ENCODE measurements around the gene PPP1CA.

Gene PPP1CA

GRCh38 chr11:67384851-67385366 is 16.7 kb downstream of the PPP1CA start:
- peaks cover 2% of the 10 kb centered on the region for H3K79me2 ChIP-seq (ENCODE audit: control insufficient read depth, low read length)
- no peak overlapping the region for H3K4me2 ChIP-seq (ENCODE audit: low read length)
- H3K27ac ChIP-seq (ENCODE audit: low read depth, low read length) = no peak overlapping the region
- TF ChIP-seq EZH2phosphoT487 (IDR thresholded peaks at IDR 0.05; ENCODE audit: borderline replicate concordance, low read length) (no peak), CTCF (IDR thresholded peaks at IDR 0.05; ENCODE audit: low read depth, low read length, poor library complexity, severe bottlenecking) (no peak)
- H4K20me1 ChIP-seq (ENCODE audit: control insufficient read depth, insufficient read depth, low read depth, low read length) = no peaks in the 10 kb centered on the region
- H3K27me3 ChIP-seq (ENCODE audit: control insufficient read depth, low read length) = 0 out of 2 replicates have a peak, but pooled peaks cover 3% of the 10 kb centered on the region
- H3F3A ChIP-seq (ENCODE audit: control insufficient read depth, insufficient read depth) = 0 out of 2 replicates have a peak, but pooled peaks cover 4% of the 10 kb centered on the region
- H3K9me2 ChIP-seq (replicated peaks; ENCODE audit: control insufficient read depth, low read length) = no peaks in the 10 kb centered on the region
- H3K9me3 ChIP-seq (ENCODE audit: control insufficient read depth, insufficient read depth, low read length) = no peaks in the 10 kb centered on the region
- H3K36me3 ChIP-seq (ENCODE audit: control insufficient read depth, low read length) = no peaks in the 10 kb centered on the region
- peaks cover 43% of the 10 kb centered on the region for H3K4me1 ChIP-seq (ENCODE audit: control insufficient read depth, low read length)
- H3K4me3 ChIP-seq (ENCODE audit: low read length) = no peak overlapping the region

DNA sequence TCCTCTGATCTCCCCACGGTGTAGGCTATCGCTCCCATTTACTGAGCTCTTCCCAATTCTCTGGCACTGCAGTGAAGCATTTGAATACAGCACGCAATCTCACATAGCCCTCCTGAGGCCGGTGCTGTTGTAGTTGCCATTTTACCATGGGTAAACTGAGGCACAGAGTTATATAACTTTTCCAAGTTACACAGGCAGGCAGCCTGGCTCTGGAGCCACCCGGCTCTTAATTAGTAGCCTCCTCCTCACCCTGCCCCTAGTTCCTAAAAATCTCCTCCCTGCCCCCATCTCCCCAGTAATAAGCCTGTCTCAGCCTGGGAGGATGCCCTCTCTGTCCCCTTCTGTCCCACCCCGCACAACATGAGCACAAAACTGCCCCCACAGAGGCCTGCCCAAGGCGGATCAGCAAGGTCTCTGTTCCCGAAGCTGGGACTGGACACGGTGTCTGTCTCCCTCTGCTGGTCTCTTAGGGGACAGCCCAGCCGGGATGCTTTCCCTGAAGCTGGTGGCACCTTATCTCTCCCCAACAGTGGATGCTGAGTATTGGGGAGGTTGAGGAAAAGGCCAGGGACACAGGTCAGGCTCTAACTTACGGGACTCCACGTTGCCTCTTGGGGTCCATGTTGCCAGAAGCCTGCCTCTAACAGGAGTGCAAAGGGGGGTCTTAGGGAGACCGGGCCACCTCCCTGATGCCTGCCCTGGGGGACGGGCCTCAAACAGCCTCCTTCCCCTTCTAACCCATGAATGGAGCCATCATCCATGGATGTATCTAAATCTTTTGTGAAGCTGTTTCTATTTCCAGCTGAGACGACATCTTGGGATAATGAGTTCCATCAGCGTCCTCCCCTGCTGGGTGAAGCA is 19.2 kb downstream of the PPP1CA start:
- peaks cover 54% of the 10 kb centered on the region for H3K4me1 ChIP-seq (ENCODE audit: control insufficient read depth, low read length)
- H3K4me3 ChIP-seq (ENCODE audit: low read length) = peak overlapping the region; percentile 67; the same call in 1 of the 2 replicates

GRCh38 chr11:67381244-67381972 is 20.2 kb downstream of the PPP1CA start:
- Histone ChIP-seq H3K79me2 (ENCODE audit: control insufficient read depth, low read length) (no peaks in the 10 kb centered on the region), H3K4me1 (ENCODE audit: control insufficient read depth, low read length) (peaks cover 52% of the 10 kb centered on the region), H3K4me2 (ENCODE audit: low read length) (peak overlapping the region; percentile 88), H3K36me3 (ENCODE audit: control insufficient read depth, low read length) (no peaks in the 10 kb centered on the region), H3K27me3 (ENCODE audit: control insufficient read depth, low read length) (0 out of 2 replicates have a peak, but pooled peaks cover 3% of the 10 kb centered on the region), H3K9me2 (replicated peaks; ENCODE audit: control insufficient read depth, low read length) (no peaks in the 10 kb centered on the region), H3K4me3 (ENCODE audit: low read length) (peak overlapping the region; percentile 67), H3F3A (ENCODE audit: control insufficient read depth, insufficient read depth) (peaks cover 6% of the 10 kb centered on the region; the same call in 1 of the 2 replicates), H3K9me3 (ENCODE audit: control insufficient read depth, insufficient read depth, low read length) (no peaks in the 10 kb centered on the region), H3K27ac (ENCODE audit: low read depth, low read length) (peak overlapping the region; percentile 85), H4K20me1 (ENCODE audit: control insufficient read depth, insufficient read depth, low read depth, low read length) (no peaks in the 10 kb centered on the region)
- TF ChIP-seq CTCF (IDR thresholded peaks at IDR 0.05; ENCODE audit: low read depth, low read length, poor library complexity, severe bottlenecking) (peak; percentile 44), EZH2phosphoT487 (IDR thresholded peaks at IDR 0.05; ENCODE audit: borderline replicate concordance, low read length) (no peak)

More for the DNA sequence above, 19.2 kb downstream of the PPP1CA start:
- Histone ChIP-seq H3K27ac (ENCODE audit: low read depth, low read length) (peak overlapping the region; percentile 85; the same call in 1 of the 2 replicates), H3K9me3 (ENCODE audit: control insufficient read depth, insufficient read depth, low read length) (no peaks in the 10 kb centered on the region), H3K79me2 (ENCODE audit: control insufficient read depth, low read length) (no peaks in the 10 kb centered on the region), H4K20me1 (ENCODE audit: control insufficient read depth, insufficient read depth, low read depth, low read length) (no peaks in the 10 kb centered on the region), H3F3A (ENCODE audit: control insufficient read depth, insufficient read depth) (peaks cover 6% of the 10 kb centered on the region; the same call in 1 of the 2 replicates), H3K4me2 (ENCODE audit: low read length) (peak overlapping the region; percentile 88), H3K27me3 (ENCODE audit: control insufficient read depth, low read length) (0 out of 2 replicates have a peak, but pooled peaks cover 3% of the 10 kb centered on the region), H3K36me3 (ENCODE audit: control insufficient read depth, low read length) (no peaks in the 10 kb centered on the region), H3K9me2 (replicated peaks; ENCODE audit: control insufficient read depth, low read length) (no peaks in the 10 kb centered on the region)
- TF ChIP-seq CTCF (IDR thresholded peaks at IDR 0.05; ENCODE audit: low read depth, low read length, poor library complexity, severe bottlenecking) (peak; percentile 94), EZH2phosphoT487 (IDR thresholded peaks at IDR 0.05; ENCODE audit: borderline replicate concordance, low read length) (no peak)

All from DOHH2 (cell line).